PC-9 (cell line): ENCODE measurements around the gene ACSL6. TPM values are rescaled to one million over a fixed set of nuclear protein-coding genes. Genes with fewer than 3 reads are reported as not detected.

ENCODE experiments used
- BruUV-seq: library from RNA; stranded (reverse); fragments of 400-500 nt; replicated peaks from 2 replicates; lab custom pipeline; 2021; lab: Mats Ljungman, UMichigan
- CTCF ChIA-PET: fragments of 300-600 bp; sonication (Branson Sonifier 250); formaldehyde crosslinking; loops from one replicate; lab custom pipeline; 2022; ENCODE audit warnings: antibody characterized with exemption; lab: Charles Lee
- POLR2A ChIA-PET: fragments of 300-600 bp; sonication (Branson Sonifier 250); formaldehyde crosslinking; loops from one replicate; lab custom pipeline; 2022; ENCODE audit warnings: antibody characterized with exemption; ENCODE audit not compliant: unreplicated experiment; lab: Charles Lee
- DNase-seq, 2 experiments: peaks; one replicate each; pipeline versions ENCODE4 v3.0.0 to v3.0.0-alpha.2; 2015 to 2022; ENCODE audit warnings: mixed read lengths in 1 of 2
- H2AFZ ChIP-seq: fragments of 200-600 bp; sonication (generic); 2 replicates; pipeline ENCODE4 v1.8.1; 2017; ENCODE audit warnings: antibody characterized with exemption
- H3F3A ChIP-seq: fragments of 200-600 bp; sonication (generic); 2 replicates; pipeline ENCODE4 v1.8.1; 2017; ENCODE audit warnings: antibody characterized with exemption, mild to moderate bottlenecking, low read depth; ENCODE audit not compliant: insufficient read depth
- H3K27ac ChIP-seq: fragments of 200-600 bp; sonication (generic); 2 replicates; pipeline ENCODE4 v1.6.1; 2016; ENCODE audit warnings: mixed run types
- H3K27me3 ChIP-seq: fragments of 200-600 bp; sonication (generic); 2 replicates; pipeline ENCODE4 v1.6.1; 2016; ENCODE audit warnings: low read depth, mixed run types; ENCODE audit not compliant: insufficient read depth
- H3K36me3 ChIP-seq: fragments of 200-600 bp; sonication (generic); 2 replicates; pipeline ENCODE4 v1.6.1; 2016; ENCODE audit warnings: low read depth, mixed run types
- H3K4me1 ChIP-seq: fragments of 200-600 bp; sonication (generic); replicated peaks from 2 replicates; pipeline ENCODE4 v1.6.1; 2016; ENCODE audit warnings: mixed run types; ENCODE audit not compliant: insufficient read depth
- H3K4me2 ChIP-seq: fragments of 200-600 bp; sonication (generic); 2 replicates; pipeline ENCODE4 v1.6.1; 2017; ENCODE audit warnings: mixed run types
- H3K4me3 ChIP-seq: fragments of 200-600 bp; sonication (generic); 2 replicates; pipeline ENCODE4 v1.6.1; 2016; ENCODE audit warnings: mixed run types
- H3K79me2 ChIP-seq: fragments of 200-600 bp; sonication (generic); 2 replicates; pipeline ENCODE4 v1.6.1; 2017; ENCODE audit warnings: low read depth, mixed run types
- H3K9me2 ChIP-seq: fragments of 200-600 bp; sonication (generic); 2 replicates; pipeline ENCODE4 v1.8.1; 2017; ENCODE audit warnings: mild to moderate bottlenecking; ENCODE audit not compliant: insufficient read depth
- H3K9me3 ChIP-seq: fragments of 200-600 bp; sonication (generic); 2 replicates; pipeline ENCODE4 v1.8.1; 2016; ENCODE audit warnings: low read depth; ENCODE audit not compliant: insufficient read depth
- H4K20me1 ChIP-seq: fragments of 200-600 bp; sonication (generic); 2 replicates; pipeline ENCODE4 v1.8.1; 2017; ENCODE audit not compliant: insufficient read depth
- CTCF ChIP-seq: fragments of 200-600 bp; sonication (generic); conservative IDR thresholded peaks from 2 replicates; pipeline ENCODE4 v1.6.1; 2017; ENCODE audit warnings: mixed run types, antibody characterized with exemption, mild to moderate bottlenecking, moderate library complexity
- EZH2 ChIP-seq: fragments of 200-600 bp; sonication (generic); IDR thresholded peaks from 2 replicates; pipeline ENCODE4 v1.8.0; 2017; ENCODE audit warnings: antibody characterized with exemption, low read depth
- intact Hi-C: fragments of 100-400 bp; cut with micrococcal nuclease; formaldehyde crosslinking; loops from one replicate; pipeline ENCODE4 v1.10.0; 2022; ENCODE audit not compliant: unreplicated experiment
- total RNA-seq: library from RNA; stranded (reverse); gene quantifications from 2 replicates; pipeline ENCODE4 v1.2.3, GENCODE V29; 2021

Gene ACSL6
- total RNA-seq, 1 experiment from 2014 or later, result not detected

- Histone ChIP-seq H3K9me2 (no peaks in the 10 kb centered on the region), H3K79me2 (no peaks in the 10 kb centered on the region), H3K4me3 (no peak overlapping the region), H3K4me1 (peaks cover 13% of the 10 kb centered on the region; the same call in 1 of the 2 replicates), H3F3A (no peaks in the 10 kb centered on the region), H3K27ac (no peak overlapping the region), H2AFZ (no peak overlapping the region), H3K27me3 (no peaks in the 10 kb centered on the region), H4K20me1 (no peaks in the 10 kb centered on the region), H3K4me2 (no peak overlapping the region), H3K36me3 (no peaks in the 10 kb centered on the region), H3K9me3 (no peaks in the 10 kb centered on the region)
- CTCF ChIA-PET, result no interaction called here
- no TSS peak for BruUV-seq
- TF ChIP-seq CTCF, result no peak
- no peak for TF ChIP-seq EZH2
- no peak for DNase-seq
- POLR2A ChIA-PET, result no interaction called here
- intact Hi-C loops, result no loop called here
These were observed 12.4 kb downstream of the ACSL6 start for GRCh38 chr5:131999041-131999440.

- Histone ChIP-seq H2AFZ (no peak overlapping the region), H3F3A (no peaks in the 10 kb centered on the region), H4K20me1 (no peaks in the 10 kb centered on the region), H3K36me3 (no peaks in the 10 kb centered on the region), H3K4me3 (no peak overlapping the region), H3K27me3 (no peaks in the 10 kb centered on the region), H3K27ac (no peak overlapping the region), H3K9me2 (no peaks in the 10 kb centered on the region), H3K4me2 (no peak overlapping the region), H3K9me3 (no peaks in the 10 kb centered on the region), H3K79me2 (no peaks in the 10 kb centered on the region), H3K4me1 (peaks cover 13% of the 10 kb centered on the region; the same call in 1 of the 2 replicates)
- TF ChIP-seq EZH2 (no peak), CTCF (no peak)
- no peak for DNase-seq
- ChIA-PET POLR2A (no interaction called here), CTCF (no interaction called here)
- intact Hi-C loops, result no loop called here
- BruUV-seq, result no TSS peak
These were observed 12.9 kb downstream of the ACSL6 start for GRCh38 chr5:131998431-131999040.

- Histone ChIP-seq H4K20me1 (no peaks in the 10 kb centered on the region), H2AFZ (no peak overlapping the region), H3F3A (no peaks in the 10 kb centered on the region), H3K27me3 (no peaks in the 10 kb centered on the region), H3K9me2 (no peaks in the 10 kb centered on the region), H3K79me2 (no peaks in the 10 kb centered on the region), H3K4me3 (no peak overlapping the region), H3K36me3 (no peaks in the 10 kb centered on the region), H3K27ac (no peak overlapping the region), H3K4me2 (no peak overlapping the region), H3K9me3 (no peaks in the 10 kb centered on the region), H3K4me1 (peaks cover 13% of the 10 kb centered on the region; the same call in 1 of the 2 replicates)
- CTCF ChIA-PET, result no interaction called here
- intact Hi-C loops, result no loop called here
- BruUV-seq, result no TSS peak
- POLR2A ChIA-PET, result no interaction called here
- no peak for DNase-seq
- TF ChIP-seq CTCF (no peak), EZH2 (no peak)
These were observed 13.7 kb downstream of the ACSL6 start for GRCh38 chr5:131997727-131998117.
